WTC11 (cell line): ENCODE data around the gene PLCD1. TPM values are rescaled to one million over a fixed set of nuclear protein-coding genes. Genes with fewer than 3 reads are reported as not detected.
A peak's percentile ranks its signal among the peaks of the same experiment; 100 is the strongest.

Source experiments
- microRNA-seq: library from miRNA; unstranded; fragments of <30 nt; microRNA quantifications from one replicate; pipeline ENCODE4 v1.2.0, GENCODE V29; 2022; ENCODE audit warnings: borderline number of aligned reads
- total RNA-seq: library from RNA; stranded (reverse); gene quantifications from 3 replicates; pipeline ENCODE4 v1.2.3, GENCODE V29; 2021

Gene PLCD1
- total RNA-seq, 1 experiment from 2014 or later, result 29.9 TPM

Small RNA genes within 50 kb of the gene (microRNA-seq; reads per million reads assigned to microRNA genes)
- 38.4 reads per million, percentile 49 among the genes with 10 or more reads in this experiment for gene MIR26A1

Other genes starting within 250 kb of the PLCD1 start
- 28.0 to 41.2 TPM (median 28.6 TPM) in 3 replicates for gene CTDSPL, start 167.8 kb downstream of the PLCD1 start, total RNA-seq
- gene VILL, start 38.9 kb downstream of the PLCD1 start, total RNA-seq, result 4.7 to 5.9 TPM (median 4.7 TPM) in 3 replicates
- gene DLEC1, start 9.6 kb upstream of the PLCD1 start, total RNA-seq, result 0.81 to 1.4 TPM (median 1.1 TPM) in 3 replicates
- 34.4 to 46.5 TPM (median 39.0 TPM) in 3 replicates for gene ACAA1, start 107.5 kb upstream of the PLCD1 start, total RNA-seq
- 18.1 to 19.2 TPM (median 19.2 TPM) in 3 replicates for gene MYD88, start 109.0 kb upstream of the PLCD1 start, total RNA-seq
- gene OXSR1, start 135.9 kb upstream of the PLCD1 start, total RNA-seq, result 49.4 to 52.4 TPM (median 50.6 TPM) in 3 replicates
- gene SLC22A13, start 236.2 kb upstream of the PLCD1 start, total RNA-seq, result 0.16 to 0.42 TPM (median 0.30 TPM) in 3 replicates